Natural killer cell (primary cell): ENCODE measurements around the gene ANKRD34A. TPM values are rescaled to one million over a fixed set of nuclear protein-coding genes. Genes with fewer than 3 reads are reported as not detected.

Experiments
- ATAC-seq, 3 donors: fragments of 150-1000 bp in 2 of 3; fragments of 200-7000 bp in 1 of 3; cut with Tn5 transposase; 1 replicate in 1 of 3; 2 replicates in 2 of 3; pipeline ENCODE4 v1.10.0; 2021; ENCODE audit warnings: mild to moderate bottlenecking in 2 of 3, moderate library complexity in 2 of 3
- DNase-seq, 2 donors: peaks; one replicate each; pipeline versions ENCODE4 v3.0.0 to v3.0.0-alpha.2; 2013 to 2021; ENCODE audit warnings: mixed read lengths in 1 of 2
- H3K27ac ChIP-seq: one replicate; pipeline ENCODE4 v1.5.1; 2013; ENCODE audit warnings: mild to moderate bottlenecking, low read length
- H3K27me3 ChIP-seq: one replicate; pipeline ENCODE4 v1.6.1; 2013; ENCODE audit warnings: low read length; ENCODE audit not compliant: control insufficient read depth, insufficient read depth
- H3K36me3 ChIP-seq: one replicate; pipeline ENCODE4 v1.6.1; 2013; ENCODE audit warnings: low read length; ENCODE audit not compliant: control insufficient read depth, insufficient read depth
- H3K4me1 ChIP-seq: one replicate; pipeline ENCODE4 v1.6.1; 2013; ENCODE audit warnings: low read length; ENCODE audit not compliant: control insufficient read depth, insufficient read depth
- H3K4me3 ChIP-seq: one replicate; pipeline ENCODE4 v1.5.1; 2013; ENCODE audit warnings: low read length
- H3K9me3 ChIP-seq: one replicate; pipeline ENCODE4 v1.6.1; 2013; ENCODE audit warnings: low read length; ENCODE audit not compliant: control insufficient read depth, insufficient read depth
- H3K27ac Mint-ChIP-seq, 2 donors: one replicate each; pipeline ENCODE4 v1.8.0; 2022; ENCODE audit warnings: mild to moderate bottlenecking in 2 of 2, mixed read lengths in 2 of 2, moderate library complexity in 1 of 2
- H3K27me3 Mint-ChIP-seq, 2 donors: one replicate each; pipeline ENCODE4 v1.8.0; 2022; ENCODE audit warnings: low read depth in 2 of 2, mixed read lengths in 2 of 2
- H3K36me3 Mint-ChIP-seq: one replicate; pipeline ENCODE4 v1.8.0; 2022; ENCODE audit warnings: mixed read lengths
- H3K4me1 Mint-ChIP-seq, 2 donors: one replicate each; pipeline ENCODE4 v1.8.0; 2022; ENCODE audit warnings: mixed read lengths in 2 of 2
- H3K4me3 Mint-ChIP-seq: one replicate; pipeline ENCODE4 v1.8.0; 2022; ENCODE audit warnings: mild to moderate bottlenecking, moderate library complexity, mixed read lengths
- H3K9me3 Mint-ChIP-seq, 2 donors: one replicate each; pipeline ENCODE4 v1.8.0; 2022; ENCODE audit warnings: mixed read lengths in 2 of 2
- WGBS: methylation state at CpG from one replicate; pipeline ENCODE4 v1.1.7; 2013; ENCODE audit warnings: missing lambda C conversion rate; ENCODE audit not compliant: insufficient coverage; 5-methylcytosine and 5-hydroxymethylcytosine counted together
- intact Hi-C: fragments of 100-400 bp; cut with micrococcal nuclease; formaldehyde crosslinking; loops from one replicate; pipeline ENCODE4 v1.14.2; 2022
- total RNA-seq, 4 donors: library from RNA; stranded (reverse); fragments of 120-200 nt in 1 of 4; gene quantifications; one replicate each; pipeline versions ENCODE4 v1.2.3 to v1.2.4, GENCODE V29; 2013 to 2022
- TF ChIP-seq, protein P1 (sequence below): fragments of 200-600 bp; IDR thresholded peaks from one replicate; pipeline ENCODE4 v1.8.0; 2022; ENCODE audit warnings: antibody characterized with exemption

The ANKRD34A gene
- total RNA-seq, 3 donors from 2014 or later (not counting 1 experiment from before 2014, with no cell fraction given) = 1.4 to 1.9 (median 1.4) TPM

DNA sequence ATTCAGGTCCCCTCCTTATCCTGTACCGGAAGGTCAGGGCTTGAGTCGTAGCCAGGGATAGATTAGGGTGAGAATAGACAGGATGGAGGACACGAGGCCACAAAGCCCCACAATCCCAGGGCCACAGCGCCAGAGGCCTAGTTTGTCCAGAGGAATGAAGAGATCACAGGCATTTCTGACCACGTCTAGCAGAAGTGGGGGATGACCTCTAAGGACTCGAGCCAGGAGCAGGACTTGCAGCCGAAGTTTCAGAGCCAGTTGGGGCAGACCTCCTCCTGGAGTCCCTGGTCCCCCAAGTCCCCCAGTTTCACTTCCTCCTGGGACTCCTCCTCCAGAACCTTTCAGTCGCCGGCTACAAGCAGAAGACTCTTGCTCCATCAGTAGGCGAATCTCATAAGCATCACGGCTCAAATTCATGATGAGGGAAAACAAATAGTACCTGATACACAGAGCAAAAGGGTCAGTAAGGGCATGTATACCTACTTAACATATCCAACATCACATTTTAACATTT is 52.2 kb downstream of the ANKRD34A start:
- H3K27ac Mint-ChIP-seq = no peak overlapping the region
- H3K36me3 Mint-ChIP-seq = peaks cover 20% of the 10 kb centered on the region
- ATAC-seq (no peak), DNase-seq (no peak)
- H3K27me3 ChIP-seq = no peaks in the 10 kb centered on the region
- intact Hi-C loops = no loop called here
- H3K4me3 Mint-ChIP-seq = no peak overlapping the region
- peaks cover 3% of the 10 kb centered on the region for H3K4me1 ChIP-seq
- no peaks in the 10 kb centered on the region for H3K9me3 ChIP-seq
- no peaks in the 10 kb centered on the region for H3K9me3 Mint-ChIP-seq
- H3K27ac ChIP-seq = no peak overlapping the region
- H3K36me3 ChIP-seq = peaks cover 44% of the 10 kb centered on the region
- TF ChIP-seq, protein P1, sequence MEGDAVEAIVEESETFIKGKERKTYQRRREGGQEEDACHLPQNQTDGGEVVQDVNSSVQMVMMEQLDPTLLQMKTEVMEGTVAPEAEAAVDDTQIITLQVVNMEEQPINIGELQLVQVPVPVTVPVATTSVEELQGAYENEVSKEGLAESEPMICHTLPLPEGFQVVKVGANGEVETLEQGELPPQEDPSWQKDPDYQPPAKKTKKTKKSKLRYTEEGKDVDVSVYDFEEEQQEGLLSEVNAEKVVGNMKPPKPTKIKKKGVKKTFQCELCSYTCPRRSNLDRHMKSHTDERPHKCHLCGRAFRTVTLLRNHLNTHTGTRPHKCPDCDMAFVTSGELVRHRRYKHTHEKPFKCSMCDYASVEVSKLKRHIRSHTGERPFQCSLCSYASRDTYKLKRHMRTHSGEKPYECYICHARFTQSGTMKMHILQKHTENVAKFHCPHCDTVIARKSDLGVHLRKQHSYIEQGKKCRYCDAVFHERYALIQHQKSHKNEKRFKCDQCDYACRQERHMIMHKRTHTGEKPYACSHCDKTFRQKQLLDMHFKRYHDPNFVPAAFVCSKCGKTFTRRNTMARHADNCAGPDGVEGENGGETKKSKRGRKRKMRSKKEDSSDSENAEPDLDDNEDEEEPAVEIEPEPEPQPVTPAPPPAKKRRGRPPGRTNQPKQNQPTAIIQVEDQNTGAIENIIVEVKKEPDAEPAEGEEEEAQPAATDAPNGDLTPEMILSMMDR = no peak
- H3K4me3 ChIP-seq = no peak overlapping the region
- peaks cover 20 to 21% of the 10 kb centered on the region in 2 donors for H3K4me1 Mint-ChIP-seq
- H3K27me3 Mint-ChIP-seq = no peaks in the 10 kb centered on the region
- WGBS = 79% methylated on average over 11 of the region's 11 CpGs

Other genes with a start within 250 kb of the ANKRD34A start
- 100 to 1,000 TPM in 1 of 3 donors, 10 to 100 TPM in 2; 77.7 to 150 (median 83.4) TPM for gene CD160, start 245.1 kb downstream of the ANKRD34A start, total RNA-seq
- 10 to 100 TPM; 26.7 to 31.8 (median 30.8) TPM for gene RNF115, start 140.5 kb downstream of the ANKRD34A start, total RNA-seq
- gene POLR3C, start 140.4 kb downstream of the ANKRD34A start, total RNA-seq = 10 to 100 TPM; 26.4 to 37.2 (median 27.5) TPM
- 1 to 10 TPM; 3.3 to 4.9 (median 3.4) TPM for gene NUDT17, start 118.9 kb downstream of the ANKRD34A start, total RNA-seq
- gene PIAS3, start 105.5 kb downstream of the ANKRD34A start, total RNA-seq = 10 to 100 TPM; 40.1 to 53.3 (median 51.0) TPM
- gene ANKRD35, start 78.7 kb downstream of the ANKRD34A start, total RNA-seq = under 1 TPM; 0.14 to 0.23 (median 0.23) TPM
- gene ITGA10, start 54.5 kb downstream of the ANKRD34A start, total RNA-seq = 1 to 10 TPM in 2 of 3 donors, under 1 TPM in 1; 0.61 to 1.7 (median 1.1) TPM
- 10 to 100 TPM; 20.6 to 26.0 (median 24.9) TPM for gene PEX11B, start 45.9 kb downstream of the ANKRD34A start, total RNA-seq
- 100 to 1,000 TPM; 172 to 204 (median 200) TPM for gene RBM8A, start 37.1 kb downstream of the ANKRD34A start, total RNA-seq
- 10 to 100 TPM; 33.4 to 41.3 (median 38.2) TPM for gene LIX1L, start 6.6 kb downstream of the ANKRD34A start, total RNA-seq
- gene POLR3GL, start 115 bp upstream of the ANKRD34A start, total RNA-seq = 10 to 100 TPM; 34.9 to 37.5 (median 37.4) TPM
- gene TXNIP, start 32.0 kb upstream of the ANKRD34A start, total RNA-seq = 1,000 to 10,000 TPM in 2 of 3 donors, 100 to 1,000 TPM in 1; 984 to 1,724 (median 1,422) TPM
- gene HJV, start 57.2 kb upstream of the ANKRD34A start, total RNA-seq = not detected
- 1 to 10 TPM; 4.9 TPM for gene NBPF10, start 180.2 kb upstream of the ANKRD34A start, total RNA-seq